BE2C (cell line): ENCODE measurements around the gene NECAB2.

Source experiments
- DNase-seq: peaks from one replicate; pipeline ENCODE4 v3.0.0-alpha.2; 2020
- H3K27me3 ChIP-seq: fragments of 250-450 bp; sonication (Bioruptor Pico); 2 replicates; pipeline ENCODE4 v1.5.1; 2020; ENCODE audit warnings: mild to moderate bottlenecking
- H3K36me3 ChIP-seq: fragments of 250-450 bp; sonication (Bioruptor Pico); 2 replicates; pipeline ENCODE4 v1.5.1; 2020; ENCODE audit warnings: mild to moderate bottlenecking
- H3K4me1 ChIP-seq: fragments of 250-450 bp; sonication (Bioruptor Pico); 2 replicates; pipeline ENCODE4 v1.5.1; 2020
- H3K4me3 ChIP-seq: 2 replicates; pipeline ENCODE4 v1.5.1; 2011; ENCODE audit warnings: low read depth, low read length
- H3K9me3 ChIP-seq: fragments of 250-450 bp; sonication (Bioruptor Pico); 2 replicates; pipeline ENCODE4 v1.5.1; 2020
- TF ChIP-seq, protein P1 (sequence below): IDR thresholded peaks from 2 replicates; pipeline ENCODE4 v1.5.1; 2012; ENCODE audit warnings: mild to moderate bottlenecking, low read depth, low read length

The NECAB2 gene

GRCh38 chr16:83943516-83944050 lies 24.5 kb upstream of the NECAB2 start:
- TF ChIP-seq, protein P1, sequence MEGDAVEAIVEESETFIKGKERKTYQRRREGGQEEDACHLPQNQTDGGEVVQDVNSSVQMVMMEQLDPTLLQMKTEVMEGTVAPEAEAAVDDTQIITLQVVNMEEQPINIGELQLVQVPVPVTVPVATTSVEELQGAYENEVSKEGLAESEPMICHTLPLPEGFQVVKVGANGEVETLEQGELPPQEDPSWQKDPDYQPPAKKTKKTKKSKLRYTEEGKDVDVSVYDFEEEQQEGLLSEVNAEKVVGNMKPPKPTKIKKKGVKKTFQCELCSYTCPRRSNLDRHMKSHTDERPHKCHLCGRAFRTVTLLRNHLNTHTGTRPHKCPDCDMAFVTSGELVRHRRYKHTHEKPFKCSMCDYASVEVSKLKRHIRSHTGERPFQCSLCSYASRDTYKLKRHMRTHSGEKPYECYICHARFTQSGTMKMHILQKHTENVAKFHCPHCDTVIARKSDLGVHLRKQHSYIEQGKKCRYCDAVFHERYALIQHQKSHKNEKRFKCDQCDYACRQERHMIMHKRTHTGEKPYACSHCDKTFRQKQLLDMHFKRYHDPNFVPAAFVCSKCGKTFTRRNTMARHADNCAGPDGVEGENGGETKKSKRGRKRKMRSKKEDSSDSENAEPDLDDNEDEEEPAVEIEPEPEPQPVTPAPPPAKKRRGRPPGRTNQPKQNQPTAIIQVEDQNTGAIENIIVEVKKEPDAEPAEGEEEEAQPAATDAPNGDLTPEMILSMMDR, result no peak
- Histone ChIP-seq H3K36me3 (no peaks in the 10 kb centered on the region), H3K4me1 (no peaks in the 10 kb centered on the region), H3K9me3 (no peaks in the 10 kb centered on the region), H3K4me3 (no peak overlapping the region), H3K27me3 (no peaks in the 10 kb centered on the region)
- DNase-seq, result no peak

DNA sequence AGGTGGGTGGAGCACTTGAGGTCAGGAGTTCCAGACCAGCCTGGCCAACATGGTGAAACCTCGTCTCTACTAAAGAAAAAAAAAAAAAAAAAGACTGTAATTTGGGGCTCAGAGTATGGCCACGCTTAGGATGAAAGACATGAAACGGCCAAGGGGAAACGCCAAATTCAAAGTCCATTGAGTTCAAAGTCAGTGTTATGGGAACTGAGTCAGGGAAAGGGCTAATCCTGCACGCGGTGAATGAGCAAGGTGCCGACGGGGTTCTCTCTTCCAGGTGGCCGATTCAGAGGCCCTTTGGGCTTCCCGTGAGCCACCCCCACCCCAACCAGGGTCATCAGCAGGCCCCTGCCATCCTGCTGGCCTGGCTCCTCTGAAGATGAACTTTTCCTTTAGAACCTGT lies 22.5 kb upstream of the NECAB2 start:
- H3K27me3 ChIP-seq, result no peaks in the 10 kb centered on the region
- no peak overlapping the region for H3K4me3 ChIP-seq
- DNase-seq, result no peak
- H3K4me1 ChIP-seq, result no peaks in the 10 kb centered on the region
- no peaks in the 10 kb centered on the region for H3K36me3 ChIP-seq
- H3K9me3 ChIP-seq, result no peaks in the 10 kb centered on the region
- TF ChIP-seq, protein P1, result no peak

GRCh38 chr16:83946154-83946780 lies 21.8 kb upstream of the NECAB2 start:
- H3K9me3 ChIP-seq, result no peaks in the 10 kb centered on the region
- no peaks in the 10 kb centered on the region for H3K36me3 ChIP-seq
- H3K4me3 ChIP-seq, result no peak overlapping the region
- no peaks in the 10 kb centered on the region for H3K4me1 ChIP-seq
- DNase-seq, result no peak
- H3K27me3 ChIP-seq, result no peaks in the 10 kb centered on the region
- TF ChIP-seq, protein P1, result no peak

GRCh38 chr16:83946781-83947566 lies 21.1 kb upstream of the NECAB2 start:
- TF ChIP-seq, protein P1, result no peak
- Histone ChIP-seq H3K36me3 (no peaks in the 10 kb centered on the region), H3K4me1 (no peaks in the 10 kb centered on the region), H3K4me3 (no peak overlapping the region), H3K9me3 (no peaks in the 10 kb centered on the region), H3K27me3 (no peaks in the 10 kb centered on the region)
- no peak for DNase-seq

GRCh38 chr16:83947642-83948234 lies 20.3 kb upstream of the NECAB2 start:
- no peak overlapping the region for H3K4me3 ChIP-seq
- H3K27me3 ChIP-seq, result no peaks in the 10 kb centered on the region
- H3K9me3 ChIP-seq, result no peaks in the 10 kb centered on the region
- H3K36me3 ChIP-seq, result no peaks in the 10 kb centered on the region
- TF ChIP-seq, protein P1, result no peak
- H3K4me1 ChIP-seq, result no peaks in the 10 kb centered on the region
- DNase-seq, result no peak
